HG03066 (cell line): ENCODE results near the gene ZDHHC14.
"Not testable (repeated sequence)": the region's sequence is repeated elsewhere in the genome, so short reads cannot be mapped to it uniquely, and the experiment has no call there.

Source experiments
- ATAC-seq: cut with Tn5 transposase; IDR thresholded peaks from one replicate; pipeline ENCODE4 v1.9.1; 2021; ENCODE audit warnings: low read depth; ENCODE audit not compliant: unreplicated experiment

Gene ZDHHC14

GRCh38 chr6:157380779-157381561 lies at the start of gene ZDHHC14:
Gene ZDHHC14, plus strand, starts transcription at chr6:157381190.
- ATAC-seq: peak; percentile 67

- ATAC-seq: no peak
Measured at GRCh38 chr6:157332813-157333212, 48.2 kb upstream of the ZDHHC14 start.

GRCh38 chr6:157333537-157333936 lies 47.5 kb upstream of the ZDHHC14 start:
- no peak for ATAC-seq

- no peak for ATAC-seq
Measured at GRCh38 chr6:157333956-157334355, 47.0 kb upstream of the ZDHHC14 start.

- no peak for ATAC-seq
Measured at GRCh38 chr6:157335829-157336228, 45.2 kb upstream of the ZDHHC14 start.

- ATAC-seq: not testable (repeated sequence)
Measured at GRCh38 chr6:157337276-157337675, 43.7 kb upstream of the ZDHHC14 start.

- no peak for ATAC-seq
Measured at GRCh38 chr6:157337751-157338150, 43.2 kb upstream of the ZDHHC14 start.

- no peak for ATAC-seq
Measured at GRCh38 chr6:157339432-157339831, 41.6 kb upstream of the ZDHHC14 start.

GRCh38 chr6:157343732-157344131 lies 37.3 kb upstream of the ZDHHC14 start:
- no peak for ATAC-seq

- no peak for ATAC-seq
Measured at GRCh38 chr6:157346373-157346772, 34.6 kb upstream of the ZDHHC14 start.

- no peak for ATAC-seq
Measured at GRCh38 chr6:157358287-157358686, 22.7 kb upstream of the ZDHHC14 start.

GRCh38 chr6:157361886-157362285 lies 19.1 kb upstream of the ZDHHC14 start:
- ATAC-seq: no peak

- ATAC-seq: no peak
Measured at GRCh38 chr6:157364705-157365104, 16.3 kb upstream of the ZDHHC14 start.

GRCh38 chr6:157366648-157367047 lies 14.3 kb upstream of the ZDHHC14 start:
- ATAC-seq: no peak

- no peak for ATAC-seq
Measured at GRCh38 chr6:157368359-157369049, 12.5 kb upstream of the ZDHHC14 start.

GRCh38 chr6:157370755-157371154 lies 10.2 kb upstream of the ZDHHC14 start:
- ATAC-seq: no peak

- no peak for ATAC-seq
Measured at GRCh38 chr6:157372501-157373280, 8.3 kb upstream of the ZDHHC14 start.

GRCh38 chr6:157374889-157375443 lies 6.0 kb upstream of the ZDHHC14 start:
- ATAC-seq: no peak

GRCh38 chr6:157376241-157376640 lies 4.7 kb upstream of the ZDHHC14 start:
- no peak for ATAC-seq

GRCh38 chr6:157376706-157377230 lies 4.2 kb upstream of the ZDHHC14 start:
- no peak for ATAC-seq
